Hippocampal formation (tissue), 2 donors: ENCODE measurements around the gene FN1.

ENCODE experiments used
- DNase-seq, 2 donors: peaks; one replicate each; lab custom pipeline; 2025; lab: John Stamatoyannopoulos, UW

Gene FN1

GRCh38 chr2:215407061-215407460 is 28.8 kb downstream of the FN1 start:
- DNase-seq, result no peak

GRCh38 chr2:215405722-215406581 is 29.9 kb downstream of the FN1 start:
- DNase-seq, result no peak

- no peak for DNase-seq
Measured at GRCh38 chr2:215404348-215405012, 31.4 kb downstream of the FN1 start.

DNA sequence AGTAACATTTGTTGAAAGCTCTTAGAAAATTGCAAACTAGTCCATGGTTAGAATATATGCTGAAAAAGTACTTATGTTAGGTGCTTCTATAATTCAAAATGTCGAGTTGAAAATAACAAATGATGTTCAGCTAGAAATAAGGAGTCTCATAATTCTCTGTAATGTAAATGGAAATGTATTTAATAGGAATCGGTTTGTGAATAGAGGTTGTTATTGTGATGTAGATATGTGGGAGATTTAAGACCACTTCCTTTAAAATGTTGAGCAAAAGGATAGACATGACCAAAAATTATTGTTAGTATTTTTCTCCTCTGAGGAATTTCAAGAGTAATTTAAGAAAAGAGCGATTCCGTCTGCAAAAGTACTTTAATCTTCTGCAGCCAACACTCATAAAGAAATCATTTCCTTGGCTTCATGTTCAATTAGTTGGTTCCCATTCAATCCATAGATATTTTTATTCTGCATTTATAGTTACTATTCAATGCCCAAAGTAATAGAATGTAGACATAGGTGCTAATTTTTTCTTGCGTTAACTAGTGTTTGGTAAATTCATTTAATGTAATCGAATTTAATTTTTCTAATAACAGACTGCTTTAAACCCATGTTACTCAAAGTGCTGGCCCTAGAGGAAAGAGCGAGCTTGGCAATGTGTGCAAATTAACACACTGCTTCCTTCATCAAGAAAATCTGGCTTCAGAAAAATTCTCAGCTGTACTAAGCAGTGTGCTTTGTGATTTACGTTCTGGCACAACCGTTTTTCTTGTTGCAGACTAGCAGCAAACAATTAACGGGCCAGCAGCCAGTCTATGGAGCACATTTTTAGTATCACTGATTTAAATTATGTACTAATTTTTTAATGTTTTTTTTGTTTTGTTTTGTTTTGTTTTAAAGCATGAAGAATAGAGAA is 32.2 kb downstream of the FN1 start:
- DNase-seq, result no peak

- DNase-seq, result no peak
Measured at GRCh38 chr2:215401896-215402379, 33.9 kb downstream of the FN1 start.

DNA sequence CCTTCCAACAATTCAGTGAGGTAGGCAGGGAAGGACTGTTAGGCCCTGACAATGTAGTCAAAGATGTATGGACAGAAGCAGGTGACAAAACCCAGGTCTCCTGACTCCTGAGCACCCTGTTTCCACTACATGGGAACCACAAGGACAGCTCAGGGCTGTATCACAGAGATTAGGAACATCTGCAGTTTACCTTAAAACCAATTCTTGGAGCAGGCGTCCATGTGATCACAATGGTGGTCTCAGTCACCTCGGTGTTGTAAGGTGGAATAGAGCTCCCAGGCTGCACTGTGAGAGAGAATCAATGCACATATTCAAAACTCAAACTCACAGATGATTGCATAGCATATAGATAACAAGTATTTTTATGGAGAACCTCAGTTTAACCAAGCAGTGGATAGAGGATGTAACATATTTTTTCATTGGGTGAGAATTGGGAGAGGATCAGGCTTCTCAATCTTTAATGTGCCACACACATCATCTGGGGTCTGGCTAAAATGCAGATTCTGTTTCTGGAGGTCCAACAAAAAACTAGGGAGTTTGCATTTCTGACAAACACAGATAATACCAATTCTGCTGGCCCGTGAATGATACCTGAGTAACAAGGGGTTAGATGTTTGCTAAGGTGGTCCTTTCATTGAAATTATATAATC is 36.7 kb downstream of the FN1 start:
- DNase-seq, result no peak

DNA sequence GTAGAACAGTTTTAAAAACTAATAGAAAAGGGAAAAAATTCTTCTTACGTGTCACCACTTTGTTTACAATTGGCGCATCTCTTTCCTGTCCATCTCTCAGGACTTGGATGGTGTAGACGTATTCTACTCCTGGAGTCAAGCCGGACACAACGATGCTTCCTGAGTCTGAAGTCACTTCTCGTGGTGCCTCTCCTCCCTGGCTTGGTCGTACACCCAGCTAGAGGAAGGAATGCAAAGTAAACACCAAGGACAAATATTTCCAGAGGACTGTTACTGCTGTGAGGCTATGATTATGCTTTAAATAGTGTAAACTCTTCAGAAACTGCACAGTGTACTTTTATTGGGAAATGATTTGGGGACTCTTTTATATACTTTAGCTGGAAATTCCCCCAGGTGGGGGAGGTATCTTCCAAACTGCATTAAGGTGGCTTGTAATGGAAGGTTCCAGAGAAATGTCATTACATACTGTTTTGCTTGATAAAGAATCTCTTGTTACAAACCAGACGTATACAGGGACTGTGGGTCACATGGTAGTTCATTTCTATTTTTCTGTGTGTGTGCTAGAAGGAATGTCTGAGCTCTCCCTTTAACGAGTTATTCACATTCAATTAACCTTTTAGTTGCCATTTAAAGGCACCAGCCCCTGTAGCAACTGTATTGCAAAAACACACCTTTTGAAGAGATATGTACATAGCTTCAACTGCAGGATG is 38.1 kb downstream of the FN1 start:
- no peak for DNase-seq

GRCh38 chr2:215396595-215397313 is 39.1 kb downstream of the FN1 start:
- DNase-seq, result no peak

GRCh38 chr2:215395687-215396460 is 40.0 kb downstream of the FN1 start:
- DNase-seq, result no peak

GRCh38 chr2:215394102-215394805 is 41.6 kb downstream of the FN1 start:
- no peak for DNase-seq

GRCh38 chr2:215392687-215393270 is 43.1 kb downstream of the FN1 start:
- no peak for DNase-seq

- no peak for DNase-seq
Measured at GRCh38 chr2:215392164-215392563, 43.7 kb downstream of the FN1 start.

DNA sequence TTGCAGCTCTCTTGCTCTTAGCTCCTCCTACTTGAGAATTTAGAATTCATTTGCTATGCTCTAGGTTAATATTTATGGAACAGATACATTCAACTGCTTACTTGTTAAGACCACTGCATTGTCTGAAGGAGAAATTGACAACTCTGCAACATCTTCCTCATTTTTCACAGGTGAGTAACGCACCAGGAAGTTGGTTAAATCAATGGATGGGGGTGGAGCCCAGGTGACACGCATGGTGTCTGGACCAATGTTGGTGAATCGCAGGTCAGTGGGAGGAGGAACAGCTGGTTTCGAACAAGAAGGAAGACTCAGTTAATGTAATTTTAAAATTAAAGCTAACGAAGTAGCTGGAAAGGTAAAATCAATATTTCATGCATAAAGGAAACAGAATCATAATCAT is 44.3 kb downstream of the FN1 start:
- DNase-seq, result no peak

DNA sequence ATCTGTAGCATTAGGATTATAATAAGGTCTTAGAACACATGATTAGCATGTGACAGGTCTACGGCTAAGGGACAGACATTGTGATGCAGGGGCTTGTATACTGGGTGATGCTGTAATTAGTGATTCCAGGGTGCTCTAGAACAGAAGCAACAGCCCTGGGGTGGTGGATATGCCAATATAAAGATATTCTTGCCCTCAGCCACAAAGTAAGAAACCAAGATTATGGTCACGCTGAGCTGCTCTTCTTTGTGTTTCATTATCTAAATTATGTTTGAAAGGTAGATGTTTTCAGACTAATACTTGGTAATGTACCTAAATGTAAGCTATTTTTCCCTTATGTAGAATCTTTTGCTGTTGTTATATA is 45.3 kb downstream of the FN1 start:
- no peak for DNase-seq

DNA sequence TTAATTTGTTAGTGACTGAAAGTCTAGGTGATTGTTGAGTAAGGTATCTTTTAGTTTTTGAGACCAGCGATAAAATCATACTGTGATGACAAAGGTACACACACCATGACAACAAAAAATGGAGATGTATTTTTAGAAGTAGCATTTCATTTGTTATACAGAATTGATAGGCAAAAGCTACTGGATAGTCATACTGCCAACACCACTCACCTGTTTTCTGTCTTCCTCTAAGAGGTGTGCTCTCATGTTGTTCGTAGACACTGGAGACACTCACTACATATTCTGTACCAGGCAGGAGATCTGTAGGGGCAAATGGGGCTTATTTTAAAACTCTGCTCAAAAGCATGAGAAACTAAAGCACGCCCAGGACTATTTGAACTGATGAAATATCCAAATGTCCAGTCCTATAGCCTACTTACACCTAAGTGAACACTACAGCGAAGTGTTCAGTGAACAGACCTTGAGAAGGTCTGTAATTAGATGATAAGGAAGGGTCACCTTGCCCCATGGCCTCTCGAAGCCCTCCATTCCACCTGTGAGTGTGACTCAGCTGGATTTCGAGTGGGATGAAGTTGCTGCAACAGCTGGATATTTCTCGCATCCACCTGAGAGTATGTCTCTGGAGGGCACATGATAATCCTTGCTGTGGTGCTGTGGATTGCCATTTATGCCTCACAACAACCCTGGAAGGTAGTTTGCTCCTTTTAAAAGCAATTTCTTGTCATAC is 47.7 kb downstream of the FN1 start:
- DNase-seq, result no peak

GRCh38 chr2:215386566-215386965 is 49.3 kb downstream of the FN1 start:
- no peak for DNase-seq

- DNase-seq, result no peak
Measured at GRCh38 chr2:215384710-215385109, 51.2 kb downstream of the FN1 start.
